A172 (cell line): ENCODE measurements around the gene ALOX5AP. TPM values are rescaled to one million over a fixed set of nuclear protein-coding genes. Genes with fewer than 3 reads are reported as not detected.

Source experiments
- DNase-seq: peaks from one replicate; pipeline ENCODE4 v3.0.0-alpha.2; 2015; ENCODE audit warnings: low spot score
- total RNA-seq: library from RNA; depleted of rRNA; stranded (reverse); fragments of >200 nt; shearing (Covaris generic); gene quantifications from 2 replicates; pipeline ENCODE4 v1.2.3, GENCODE V29; 2014; rRNA removed

The ALOX5AP gene
- total RNA-seq, 1 experiment from 2014 or later = not detected

- DNase-seq = no peak
Measured at GRCh38 chr13:30796631-30797601, 61.6 kb downstream of the ALOX5AP start.

DNA sequence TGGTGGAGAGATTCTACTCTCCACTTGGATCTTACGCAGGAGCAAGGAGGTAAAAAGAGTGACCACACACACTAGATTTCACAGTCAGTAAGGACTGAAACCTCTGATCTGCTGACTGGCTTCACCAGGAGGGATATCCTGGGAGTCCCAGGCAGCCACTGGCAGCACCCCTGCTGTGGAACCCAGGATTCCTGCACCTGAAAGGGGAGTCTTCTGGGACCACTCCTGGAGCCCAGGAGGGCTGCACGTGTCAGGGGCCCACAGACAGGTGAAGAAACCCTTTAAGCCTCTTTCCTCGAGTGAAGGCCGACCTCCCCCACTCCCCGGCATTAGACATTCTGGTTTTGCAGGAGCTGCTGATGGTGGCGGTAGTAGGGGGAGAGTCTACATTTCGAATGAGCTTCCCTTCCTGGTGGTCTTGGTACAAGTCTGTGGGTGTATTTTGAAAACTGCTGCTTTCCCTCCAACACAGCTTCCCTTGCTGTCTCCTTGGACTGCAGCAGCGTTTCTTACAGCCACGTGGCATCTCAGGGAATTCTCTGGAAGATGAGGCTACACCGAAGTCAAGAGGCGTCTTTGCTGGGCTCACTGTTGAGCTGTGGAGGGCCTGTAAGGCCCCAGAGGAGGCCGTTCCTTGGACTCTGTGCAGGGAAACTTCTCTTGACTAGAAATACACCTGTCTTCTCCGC is 62.6 kb downstream of the ALOX5AP start:
- no peak for DNase-seq

DNA sequence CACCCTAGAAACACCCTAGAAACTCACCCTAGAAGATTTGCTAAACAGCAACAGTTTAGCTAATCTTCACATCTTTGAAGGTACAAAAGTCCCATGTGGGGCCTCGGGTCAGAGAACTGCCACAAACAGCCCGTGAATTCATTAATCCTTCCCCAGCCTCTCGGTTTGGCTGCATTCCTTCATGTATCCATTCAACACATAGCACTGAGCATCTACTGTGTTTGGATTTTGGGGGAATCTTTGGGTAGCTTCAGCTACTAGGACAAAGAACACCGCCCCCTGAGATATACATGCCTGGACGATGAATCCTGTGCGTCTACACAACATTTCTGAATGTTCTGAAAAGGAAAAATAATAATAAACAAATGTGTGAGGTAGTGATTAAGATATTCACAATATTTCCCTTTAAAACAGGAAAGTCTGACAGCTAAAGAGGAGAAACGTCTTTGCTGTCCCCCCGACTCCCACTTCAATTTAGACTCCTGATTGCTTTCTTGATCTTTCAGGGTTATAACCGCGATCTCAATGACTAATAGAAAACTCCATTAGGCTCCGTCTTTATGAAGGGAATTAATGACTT is 63.5 kb downstream of the ALOX5AP start:
- no peak for DNase-seq

GRCh38 chr13:30799356-30799824 is 64.0 kb downstream of the ALOX5AP start:
- DNase-seq = no peak

DNA sequence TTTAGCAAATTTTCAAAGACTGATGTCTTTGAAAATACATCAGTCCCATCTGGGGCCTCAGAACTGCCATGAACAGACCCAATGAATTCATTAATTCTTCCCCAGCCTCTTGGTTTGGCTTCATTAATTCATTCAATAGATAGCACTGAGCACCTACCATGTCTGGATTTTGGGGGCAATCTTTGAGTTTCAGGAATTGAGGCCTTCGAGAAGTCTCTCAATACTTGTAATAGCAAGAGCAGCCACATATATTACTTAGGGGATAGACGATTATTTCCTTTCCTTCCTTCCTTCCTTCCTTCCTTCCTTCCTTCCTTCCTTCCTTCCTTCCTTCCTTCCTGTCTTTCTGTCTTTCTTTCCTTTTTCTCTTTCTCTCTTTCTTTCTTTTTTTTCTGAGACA is 64.8 kb downstream of the ALOX5AP start:
- DNase-seq = no peak

GRCh38 chr13:30802501-30802900 is 67.2 kb downstream of the ALOX5AP start:
- DNase-seq = no peak

- DNase-seq = peak; percentile 64
Measured at GRCh38 chr13:30802953-30803478, 67.7 kb downstream of the ALOX5AP start.

GRCh38 chr13:30803749-30804148 is 68.4 kb downstream of the ALOX5AP start:
- no peak for DNase-seq

GRCh38 chr13:30804474-30804873 is 69.1 kb downstream of the ALOX5AP start:
- no peak for DNase-seq

- DNase-seq = no peak
Measured at GRCh38 chr13:30805132-30805537, 69.8 kb downstream of the ALOX5AP start.

DNA sequence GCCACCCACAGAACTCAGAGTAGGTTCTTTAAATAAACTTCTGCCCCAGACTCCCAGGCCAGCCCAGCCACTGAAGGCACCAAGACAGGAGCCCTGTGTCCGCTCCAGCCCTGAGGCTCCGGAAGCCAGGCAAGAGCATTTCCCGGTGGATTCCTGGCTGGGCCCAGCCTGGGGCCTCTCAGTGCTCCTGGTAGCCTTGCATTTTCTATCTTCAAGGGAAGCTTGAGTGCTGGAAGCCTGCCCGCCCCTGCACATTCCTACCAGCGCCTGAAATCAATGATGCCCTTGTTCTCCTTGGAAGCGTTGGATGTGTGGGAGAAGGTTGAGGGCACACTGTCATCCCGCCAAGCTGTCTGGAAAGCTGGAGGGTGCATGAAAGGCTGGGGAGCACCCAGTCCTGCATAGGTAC is 70.3 kb downstream of the ALOX5AP start:
- DNase-seq = peak; percentile 15

- DNase-seq = peak; percentile 57
Measured at GRCh38 chr13:30806784-30807183, 71.4 kb downstream of the ALOX5AP start.

- DNase-seq = no peak
Measured at GRCh38 chr13:30807392-30807791, 72.0 kb downstream of the ALOX5AP start.

GRCh38 chr13:30808600-30808999 is 73.3 kb downstream of the ALOX5AP start:
- no peak for DNase-seq

DNA sequence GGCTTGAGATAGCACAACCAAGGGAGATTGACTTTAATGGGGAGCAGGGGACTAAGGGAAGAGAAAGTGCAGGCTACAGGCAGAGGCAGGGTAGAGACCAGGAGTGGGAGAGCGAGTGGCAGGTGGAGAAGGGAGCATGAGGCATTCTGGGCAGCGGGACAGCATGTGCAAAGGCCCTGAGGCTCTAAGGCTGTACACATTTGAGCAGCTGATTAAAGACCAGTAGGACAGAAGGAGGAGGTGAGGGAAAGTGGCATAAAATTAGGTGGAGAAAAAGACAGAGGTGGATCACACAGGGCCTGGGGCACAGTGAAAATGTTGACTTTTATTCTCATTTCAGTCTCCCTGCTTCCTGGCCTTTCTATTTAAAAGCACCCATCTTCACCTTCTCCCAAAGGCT is 74.4 kb downstream of the ALOX5AP start:
- DNase-seq = no peak

GRCh38 chr13:30810261-30810701 is 74.9 kb downstream of the ALOX5AP start:
- no peak for DNase-seq

GRCh38 chr13:30810801-30811200 is 75.5 kb downstream of the ALOX5AP start:
- DNase-seq = no peak

Other genes with a start within 250 kb of the ALOX5AP start
- gene USPL1, start 117.6 kb upstream of the ALOX5AP start, total RNA-seq = 16.8 and 17.0 TPM in 2 replicates
- not detected in 2 replicates for gene MEDAG, start 170.7 kb downstream of the ALOX5AP start, total RNA-seq
- not detected in 2 replicates for gene TEX26, start 197.1 kb downstream of the ALOX5AP start, total RNA-seq